ENCODE results near the gene HMG20A.

The HMG20A gene

DNA sequence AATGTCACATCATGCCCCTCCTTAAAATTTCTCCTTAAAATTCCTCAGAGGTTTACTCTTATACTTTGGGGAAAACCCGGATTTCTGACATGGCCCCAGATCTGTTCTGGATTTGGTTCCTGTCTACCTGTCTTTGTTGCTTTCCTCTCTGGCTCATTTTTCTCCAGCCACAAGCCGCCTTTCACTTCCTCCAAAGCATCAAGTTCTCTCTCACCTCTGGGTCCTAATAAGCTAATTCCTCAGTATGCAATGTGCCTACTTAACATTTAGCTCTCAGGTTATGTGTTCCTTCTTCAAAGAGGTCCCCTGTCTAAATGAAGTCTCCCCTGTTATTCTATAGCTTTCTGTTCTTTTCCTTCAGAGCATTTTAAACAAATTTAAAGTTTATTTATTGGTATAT lies 16.1 kb downstream of the HMG20A start:
- no peak for DNase-seq

DNA sequence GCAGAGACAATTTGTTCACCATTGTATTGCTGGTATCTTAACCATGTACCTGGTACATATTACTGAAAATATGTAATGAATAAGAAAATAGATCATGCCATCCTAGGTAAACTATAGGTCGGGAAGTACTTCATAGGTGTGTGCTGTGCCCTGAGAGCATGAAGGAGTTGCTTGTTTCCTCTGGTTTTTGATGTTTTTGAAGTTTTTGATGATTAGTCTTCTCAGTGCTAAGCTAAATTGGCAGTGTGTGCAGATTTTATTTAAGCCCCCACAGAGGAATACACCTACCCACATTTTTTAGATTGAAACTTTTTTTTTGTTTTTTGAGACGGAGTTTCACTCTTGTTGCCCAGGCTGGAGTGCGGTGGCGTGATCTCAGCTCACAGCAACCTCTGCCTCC lies 16.6 kb downstream of the HMG20A start:
- no peak for DNase-seq

DNA sequence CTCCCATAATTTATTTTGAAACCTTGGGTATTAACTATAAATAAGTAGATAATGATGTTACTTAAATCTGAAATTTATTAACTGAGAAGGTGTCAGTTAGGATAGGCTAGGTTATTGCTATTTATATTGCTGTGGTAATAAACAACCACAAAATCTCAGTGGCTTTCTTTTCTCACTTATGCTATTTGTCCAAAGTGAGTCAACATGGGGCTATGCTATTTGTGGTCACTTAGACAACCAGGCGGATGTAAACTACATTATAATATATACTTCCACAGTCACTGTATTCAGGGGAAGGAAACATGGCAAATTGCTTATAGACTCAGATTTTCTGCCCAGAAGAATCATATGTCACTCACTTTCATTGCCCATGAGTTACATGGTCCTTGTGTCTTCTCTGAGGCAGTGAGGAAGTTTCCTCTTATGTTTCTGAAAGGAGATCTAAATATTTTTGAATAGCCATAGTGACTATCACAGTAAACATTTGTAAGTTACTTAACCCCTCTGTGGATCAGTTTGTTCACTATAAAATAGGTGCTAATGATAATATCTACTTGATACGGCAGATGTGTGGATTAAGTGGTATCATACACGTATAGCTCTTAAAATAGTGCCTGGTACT lies 19.8 kb downstream of the HMG20A start:
- no peak for DNase-seq

DNA sequence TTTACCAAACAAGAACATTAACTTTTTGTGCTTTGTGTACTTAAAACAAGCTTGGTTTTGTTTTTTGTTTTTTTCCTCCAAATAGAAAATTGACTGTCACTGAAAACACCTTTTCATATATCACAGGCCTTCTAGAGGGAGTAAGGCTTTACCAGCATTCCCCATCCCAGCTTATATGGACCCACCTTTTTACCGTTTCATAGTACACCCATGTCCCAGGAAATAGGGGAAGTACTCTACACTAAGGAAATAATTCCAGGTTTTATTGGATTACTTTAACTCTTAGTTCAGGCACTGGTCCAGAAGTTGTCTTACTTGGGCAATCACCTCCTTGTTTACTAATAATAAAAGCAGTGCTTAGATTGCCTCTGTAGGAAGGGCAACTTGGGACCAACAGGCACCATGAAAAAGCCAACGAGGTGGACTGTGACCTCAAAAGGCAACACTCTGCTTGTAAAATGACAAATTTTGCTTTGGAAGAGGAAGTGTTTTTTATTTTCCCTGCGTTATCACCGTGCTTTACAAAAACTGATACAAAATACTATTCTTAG lies 26.2 kb downstream of the HMG20A start:
- DNase-seq: no peak

DNA sequence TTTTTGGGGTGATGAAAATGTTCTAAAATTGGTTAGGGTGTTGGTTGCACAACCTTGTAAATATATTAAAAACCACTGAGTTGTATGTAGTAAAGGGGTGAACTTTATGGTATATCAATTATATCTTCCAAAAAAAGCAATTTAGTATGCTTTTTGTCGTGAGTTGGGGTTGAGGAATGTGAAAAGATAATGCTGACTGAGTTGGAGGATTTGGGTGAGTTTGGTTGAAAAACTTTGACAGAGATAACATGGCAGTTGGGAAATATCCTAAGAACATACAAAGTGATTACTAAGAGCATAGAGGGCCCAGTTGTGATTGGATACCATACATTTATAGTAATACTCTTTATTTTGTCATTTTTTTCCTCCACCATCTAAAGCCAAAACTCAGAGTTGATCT lies 33.6 kb downstream of the HMG20A start:
- DNase-seq: no peak

DNA sequence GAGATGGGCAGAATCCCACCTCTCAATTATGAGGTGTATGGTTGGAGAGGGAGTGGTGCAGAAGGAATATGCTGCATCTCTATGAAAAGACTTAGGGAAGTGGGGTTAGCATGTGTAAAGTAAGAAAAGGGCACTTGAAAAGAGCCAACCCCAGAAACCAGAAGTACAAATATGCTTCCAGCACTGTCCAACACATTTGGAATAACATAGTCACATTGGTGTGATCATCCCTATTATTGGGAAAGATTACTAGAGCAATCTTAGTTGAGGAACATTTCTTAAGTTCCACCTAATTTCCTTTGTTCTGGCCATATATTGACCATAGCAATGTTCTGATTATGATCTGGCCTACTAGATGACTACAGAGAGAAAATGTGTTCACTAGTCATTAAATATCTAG lies 34.3 kb downstream of the HMG20A start:
- no peak for DNase-seq

DNA sequence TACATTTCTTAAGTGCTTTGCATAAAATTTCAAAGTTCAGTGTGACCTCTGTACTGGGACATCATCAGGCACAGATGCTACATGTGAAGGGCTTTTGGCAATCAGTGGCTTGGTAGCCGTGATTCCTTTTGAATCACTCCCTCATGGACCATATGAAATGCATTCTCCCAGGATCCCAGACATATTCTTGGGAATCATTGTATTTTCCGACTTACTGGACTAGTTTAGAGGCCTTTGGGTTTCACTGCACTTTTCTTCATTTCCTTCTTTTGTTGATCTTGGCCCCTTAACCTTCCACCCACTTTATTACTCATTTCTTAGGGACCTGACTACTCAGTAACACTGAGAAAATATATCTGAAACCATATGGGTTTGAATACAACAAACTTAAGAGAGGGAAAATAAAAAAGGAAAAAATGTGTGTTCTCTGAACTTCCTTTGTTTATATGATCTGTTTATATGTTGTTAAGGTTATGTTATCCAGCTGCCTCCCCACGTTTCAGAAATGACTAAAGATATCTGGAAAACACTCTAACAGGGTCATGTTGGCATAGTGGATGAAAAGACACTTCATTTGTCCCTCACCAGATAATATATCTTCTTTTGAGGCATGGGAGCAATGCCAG lies 35.1 kb downstream of the HMG20A start:
- DNase-seq: no peak

DNA sequence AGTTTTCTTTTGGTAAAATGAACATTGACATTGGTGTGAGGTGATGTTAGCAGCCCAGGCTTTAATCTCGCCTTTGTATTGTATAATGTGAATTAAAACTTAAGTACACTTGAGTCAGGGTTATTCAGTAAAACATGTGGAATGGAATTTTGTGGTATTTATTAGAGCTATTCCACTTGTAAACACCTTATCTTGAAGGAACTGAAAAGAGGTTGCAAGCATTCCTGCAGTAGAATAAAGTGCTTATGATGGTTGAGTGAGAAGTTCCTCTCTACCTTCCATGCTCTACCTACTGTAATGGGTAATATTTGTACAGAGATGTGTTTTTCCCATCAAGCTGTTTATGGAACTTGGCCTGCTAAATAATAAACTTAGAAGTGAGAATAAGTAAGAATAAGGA lies 36.1 kb downstream of the HMG20A start:
- DNase-seq: no peak

DNA sequence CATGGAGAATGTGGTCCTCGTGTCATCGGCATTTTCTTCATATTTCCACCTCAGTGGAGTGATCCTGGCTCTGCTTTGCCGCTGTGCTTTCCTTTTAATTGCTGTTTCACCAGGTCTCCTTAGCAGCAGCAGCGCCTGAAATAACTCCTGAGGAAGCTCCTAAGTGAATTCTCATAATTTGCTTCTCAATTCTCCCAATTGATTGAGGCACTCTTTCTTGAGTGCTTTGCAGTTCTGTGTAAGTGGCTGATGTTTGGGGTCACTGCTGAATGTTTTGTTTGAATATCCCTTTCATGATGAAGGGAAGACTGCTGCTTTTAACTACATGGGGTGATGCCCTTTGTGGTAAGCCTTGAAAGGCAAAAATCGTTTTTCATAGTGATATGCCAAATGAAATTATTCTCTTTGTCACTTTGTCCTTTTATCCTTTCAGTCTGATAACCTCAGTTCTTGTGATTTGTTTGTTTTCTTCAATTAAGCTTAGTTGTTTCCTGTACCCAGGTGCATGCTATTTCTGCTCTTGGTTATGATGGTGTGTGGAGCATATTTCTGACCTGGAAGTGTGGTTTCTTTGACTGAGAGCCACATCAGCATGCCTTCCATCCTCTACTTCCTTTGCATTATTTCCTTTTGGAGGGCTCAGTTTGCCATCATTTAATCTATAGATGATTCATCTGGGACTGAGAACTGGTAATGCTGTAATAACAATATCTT lies 36.7 kb downstream of the HMG20A start:
- DNase-seq: no peak

DNA sequence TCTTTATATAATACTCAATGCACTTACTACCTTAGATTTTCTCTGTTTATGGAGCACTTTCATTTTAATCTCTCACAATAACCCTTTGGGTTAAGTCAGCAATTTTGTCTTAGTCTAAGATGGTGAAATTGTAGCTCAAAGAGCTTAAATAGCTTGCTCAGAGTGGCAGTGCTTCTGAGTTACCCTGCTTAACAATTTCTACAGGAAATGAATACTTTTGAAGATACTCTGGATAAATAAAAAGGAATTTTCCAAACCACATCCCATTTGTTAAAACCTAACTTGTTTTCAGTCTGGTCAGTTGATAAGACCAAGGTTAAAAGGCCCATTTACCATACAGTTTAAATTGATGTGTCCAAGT lies 37.2 kb downstream of the HMG20A start:
- DNase-seq: no peak

DNA sequence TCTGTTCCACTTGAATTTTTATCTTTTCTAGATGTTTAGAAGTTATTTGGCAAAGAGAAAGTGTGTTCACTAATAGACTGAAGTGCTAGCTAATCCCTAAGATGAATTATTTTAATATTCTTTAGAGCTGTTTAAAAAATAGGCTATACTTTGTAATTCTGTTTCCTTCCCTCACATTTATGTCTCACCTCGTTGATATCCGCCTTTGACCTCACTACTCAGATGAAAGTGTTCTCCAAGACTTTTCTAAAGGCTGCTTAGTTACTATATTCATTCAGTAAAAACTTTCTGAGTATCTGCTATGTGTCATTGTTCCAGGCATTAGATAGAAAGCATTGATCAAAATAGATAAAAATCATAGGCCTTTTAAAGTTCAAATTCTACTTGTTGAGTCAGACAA lies 38.3 kb downstream of the HMG20A start:
- DNase-seq: no peak

DNA sequence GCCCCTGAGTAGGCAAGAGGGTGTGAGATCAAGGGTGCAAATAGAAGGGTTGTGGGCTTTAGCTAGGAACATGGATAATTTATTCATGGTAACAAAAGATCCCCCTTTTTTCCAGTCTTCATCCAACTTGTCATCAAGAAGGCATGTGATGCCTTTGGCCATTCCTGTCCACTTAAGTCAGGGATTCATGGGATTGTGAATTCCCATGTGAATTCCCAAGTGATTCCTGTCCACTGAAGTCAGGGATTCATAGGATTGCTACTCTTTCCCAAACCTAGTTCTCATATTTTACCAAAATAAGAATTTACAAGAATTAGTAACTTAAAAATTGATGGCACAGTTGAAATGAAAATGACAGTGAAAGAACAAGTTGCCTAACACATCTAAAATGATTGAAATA lies 40.8 kb downstream of the HMG20A start:
- no peak for DNase-seq

DNA sequence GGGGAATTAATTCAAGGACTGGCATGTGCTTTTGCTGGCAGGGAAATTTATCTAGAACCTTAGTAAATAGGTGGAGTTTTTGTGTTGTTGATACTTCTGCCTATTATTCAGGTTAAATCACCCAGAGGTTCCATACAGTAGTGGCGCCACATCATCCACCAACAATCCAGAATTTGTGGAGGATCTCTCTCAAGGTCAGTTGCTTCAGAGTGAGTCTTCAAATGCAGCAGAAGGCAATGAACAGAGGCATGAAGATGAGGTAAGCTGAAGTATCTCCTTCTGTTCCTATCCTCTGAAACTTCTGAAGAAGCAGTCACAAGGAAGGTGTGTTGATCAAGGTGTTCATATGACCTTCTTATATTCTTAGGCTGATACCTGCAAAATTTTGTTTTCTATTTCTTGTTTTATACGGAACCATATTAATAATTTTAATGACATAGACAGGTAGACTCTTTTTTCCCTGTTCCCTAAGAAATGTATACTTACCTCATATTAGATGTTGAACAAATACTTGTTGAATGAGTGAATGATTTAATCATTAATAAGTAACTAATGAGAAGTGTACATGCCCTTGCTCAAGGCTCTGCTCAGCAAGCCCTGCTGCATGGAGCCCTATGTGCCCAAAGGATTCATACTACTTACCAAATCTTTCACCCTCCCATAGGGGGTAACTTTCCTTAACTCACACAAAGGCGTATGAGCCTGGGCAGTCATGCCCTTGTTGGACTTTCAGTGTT lies 43.6 kb downstream of the HMG20A start:
- no peak for DNase-seq

DNA sequence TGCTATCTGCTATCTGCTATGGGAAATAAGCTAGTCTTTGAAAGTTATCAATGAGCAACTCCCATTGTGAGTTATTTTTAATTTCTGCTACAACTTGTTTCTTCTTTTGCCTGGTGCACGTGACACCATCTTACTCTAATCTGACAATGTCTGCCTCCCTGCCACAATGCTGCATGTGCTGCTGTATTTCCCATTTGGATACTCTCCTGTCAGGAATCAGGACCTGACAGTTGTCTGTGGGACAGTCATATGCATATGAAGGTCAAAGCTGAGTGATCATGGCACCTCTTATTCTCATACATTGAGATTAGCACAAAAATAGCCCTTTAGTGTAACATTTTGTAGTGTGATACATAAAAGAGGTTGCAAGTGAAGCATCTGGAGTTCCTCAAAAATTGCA lies 45.8 kb downstream of the HMG20A start:
- no peak for DNase-seq

DNA sequence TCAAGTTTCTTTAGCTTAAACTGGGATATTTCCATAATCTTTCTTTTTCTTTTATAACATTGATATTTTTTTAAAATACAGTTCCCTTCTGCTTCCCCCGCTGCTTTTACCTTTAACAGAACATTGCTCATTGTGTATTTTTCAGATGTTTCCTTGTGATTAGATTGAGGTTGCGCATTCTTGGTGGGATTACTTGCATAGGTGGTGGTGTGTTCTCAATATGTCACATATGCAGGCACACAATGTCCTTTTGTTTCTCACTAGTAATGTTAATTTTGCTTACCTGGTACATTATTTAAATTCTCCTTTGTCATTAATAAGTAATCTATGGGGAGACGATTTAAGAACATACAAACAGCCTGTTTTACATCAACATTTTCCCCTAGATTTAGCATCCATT lies 48.2 kb downstream of the HMG20A start:
- DNase-seq: no peak

DNA sequence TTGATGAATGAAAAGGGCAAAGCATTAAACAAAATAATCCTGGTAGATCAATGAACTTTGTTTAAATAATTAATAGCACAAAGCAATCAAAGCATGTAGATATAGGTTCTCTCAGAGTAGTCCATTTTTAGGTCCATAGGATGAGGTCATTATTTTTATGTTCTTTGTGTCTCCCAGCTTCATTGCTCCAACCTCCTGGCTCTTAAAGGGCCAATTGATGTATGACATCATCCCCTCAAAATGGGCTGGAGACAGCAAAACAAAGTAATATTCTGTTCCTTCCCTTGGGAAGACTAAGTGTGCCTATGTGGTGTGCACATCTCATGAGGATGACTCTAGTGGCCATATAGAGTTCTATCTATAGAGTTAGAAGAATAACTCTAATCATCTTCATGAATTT lies 49.5 kb downstream of the HMG20A start:
- no peak for DNase-seq

DNA sequence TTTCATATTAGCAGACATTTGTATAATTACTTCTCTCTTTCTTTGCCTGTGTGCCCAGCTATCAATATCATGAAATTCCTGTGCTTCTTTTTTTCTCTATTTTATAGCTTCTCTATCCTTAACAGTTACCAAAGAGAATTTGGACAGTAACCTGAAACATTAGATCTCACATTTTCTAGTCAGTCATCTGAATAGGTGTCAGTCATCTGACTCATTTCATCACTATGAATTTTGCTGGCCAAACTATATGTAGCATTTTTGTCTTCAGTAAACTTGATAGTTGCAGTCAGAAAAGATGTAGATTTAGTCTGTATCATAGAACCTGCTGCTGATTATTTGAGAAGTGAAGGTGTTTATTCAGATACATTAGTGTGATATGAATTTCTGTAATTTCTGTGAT lies 52.6 kb downstream of the HMG20A start:
- no peak for DNase-seq

DNA sequence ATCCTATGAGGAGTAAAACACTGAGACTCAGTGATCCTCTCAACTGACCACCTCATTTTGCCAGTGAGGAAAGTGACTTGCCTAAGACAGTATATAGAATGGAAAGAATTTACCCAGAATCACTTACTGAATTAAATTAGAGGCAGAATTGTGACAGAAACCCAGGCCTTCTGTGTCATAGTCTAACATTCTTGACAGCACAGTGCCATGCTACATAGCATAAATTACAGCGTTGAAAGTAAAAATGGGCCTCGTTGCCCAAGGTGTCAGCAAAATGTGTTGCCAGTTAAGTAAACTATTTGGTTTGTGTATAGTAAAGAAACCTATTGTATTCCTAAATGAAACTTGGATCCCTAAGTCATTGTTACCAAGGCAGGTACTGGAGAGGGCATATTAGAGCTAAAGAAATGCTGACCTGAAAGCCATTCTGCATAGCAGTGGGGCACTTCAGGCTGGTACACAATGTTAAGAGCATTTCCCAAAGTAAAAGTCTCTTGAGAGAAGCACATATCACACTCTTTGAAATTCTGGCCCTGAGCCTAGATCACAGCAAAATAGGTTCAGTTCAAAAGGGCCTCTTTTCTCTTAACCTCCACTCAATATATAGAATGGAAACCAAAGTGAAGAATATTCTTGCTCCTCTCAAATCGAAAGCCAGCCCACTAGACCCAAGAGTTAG lies 53.8 kb downstream of the HMG20A start:
- no peak for DNase-seq

DNA sequence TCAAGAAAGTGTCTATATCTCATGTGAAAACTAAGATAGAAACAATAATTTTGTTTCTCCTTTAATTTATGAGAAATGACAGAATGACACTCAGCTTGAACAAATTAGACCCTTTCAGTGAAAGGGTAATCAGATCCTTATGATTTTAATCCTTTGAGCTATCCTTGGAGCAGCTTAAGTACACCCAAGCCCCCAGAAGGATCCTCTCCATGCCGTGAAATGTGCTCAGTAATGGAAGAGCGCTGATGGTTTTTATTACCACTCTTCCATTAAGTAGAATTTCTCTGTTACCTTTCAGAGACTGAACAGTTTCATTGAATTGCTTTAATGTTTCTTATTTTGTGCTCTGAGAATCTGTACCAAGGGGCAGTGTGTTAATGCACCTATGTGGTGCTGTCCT lies 54.3 kb downstream of the HMG20A start:
- no peak for DNase-seq

DNA sequence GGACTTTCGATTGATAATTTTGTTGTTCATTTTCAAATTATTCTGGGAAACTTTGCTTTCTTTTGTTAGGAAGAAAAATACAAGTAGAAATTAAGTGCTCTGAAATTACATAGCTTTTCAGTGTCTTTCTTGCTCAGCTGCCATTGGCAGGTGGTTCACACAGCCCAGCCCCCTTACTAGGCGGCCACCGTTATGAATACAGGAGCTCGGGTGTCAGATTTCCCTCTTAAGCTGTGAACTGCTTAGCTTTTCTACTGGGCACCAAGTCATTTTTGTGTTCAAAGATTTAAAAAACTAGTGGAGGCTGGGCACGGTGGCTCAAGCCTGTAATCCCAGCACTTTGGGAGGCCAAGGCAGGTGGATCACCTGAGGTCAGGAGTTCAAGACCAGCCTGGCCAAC lies 55.2 kb downstream of the HMG20A start:
- DNase-seq: no peak

DNA sequence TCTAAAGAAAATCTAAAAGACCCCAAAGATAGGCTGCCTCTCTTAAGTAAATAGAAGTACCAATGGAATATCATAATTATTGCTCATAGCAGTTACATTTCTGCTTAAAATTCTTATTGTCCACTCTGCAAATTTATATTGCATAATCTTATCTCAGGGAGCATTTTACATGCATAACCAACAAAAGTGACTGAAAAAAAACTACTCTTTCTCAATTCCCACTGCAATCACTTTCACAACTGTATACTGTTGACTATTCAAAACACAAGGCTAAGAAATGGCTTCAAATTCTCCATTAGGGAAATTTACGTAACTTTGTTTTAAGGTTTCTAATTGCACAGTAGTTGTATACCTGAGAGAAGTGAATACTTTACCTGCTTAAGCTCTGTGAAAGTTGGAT lies 56.3 kb downstream of the HMG20A start:
- no peak for DNase-seq

DNA sequence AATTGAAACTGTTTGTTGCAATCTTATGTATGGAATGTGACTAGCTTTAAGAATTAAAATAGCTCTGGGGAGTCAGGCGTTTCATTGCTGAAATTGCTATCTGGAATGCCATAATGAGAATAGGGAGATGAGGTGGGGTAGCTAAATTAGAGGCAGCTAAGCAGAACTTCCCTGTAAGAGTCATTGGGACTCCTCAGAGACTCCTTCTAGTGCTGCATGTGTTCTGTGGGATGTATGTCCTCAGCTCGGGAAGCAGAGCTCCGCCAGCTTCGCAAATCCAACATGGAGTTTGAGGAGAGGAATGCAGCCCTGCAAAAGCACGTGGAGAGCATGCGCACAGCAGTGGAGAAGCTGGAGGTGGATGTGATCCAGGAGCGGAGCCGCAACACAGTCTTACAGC lies 57.4 kb downstream of the HMG20A start:
- no peak for DNase-seq

DNA sequence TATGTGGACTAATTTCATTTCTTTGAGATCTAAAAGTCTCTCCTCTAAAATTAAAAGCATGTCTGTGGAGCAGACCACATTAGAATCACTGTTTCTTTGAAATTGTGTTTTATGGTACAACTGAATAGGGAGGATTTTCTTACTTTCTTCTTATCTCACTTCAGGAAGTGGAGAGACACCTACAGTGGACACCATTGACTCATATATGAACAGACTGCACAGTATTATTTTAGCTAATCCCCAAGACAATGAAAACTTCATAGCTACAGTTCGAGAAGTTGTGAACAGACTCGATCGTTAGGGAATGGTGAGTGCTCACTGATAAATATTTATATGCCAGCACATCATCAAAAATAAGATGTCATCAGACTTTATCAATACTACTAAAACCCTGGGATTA lies 58.3 kb downstream of the HMG20A start:
- no peak for DNase-seq

All from stimulated activated CD4-positive, alpha-beta T cell treated with anti-CD3 and anti-CD28 coated beads, Interleukin-4, amount 100 ng/mL, for 24 hours (primary cell).